HTERT RPE-1 (cell line): ENCODE results near the gene UBL4B.

Source experiments
- in situ Hi-C: fragments of 300-500 bp; cut with MboI; formaldehyde crosslinking; loops from 4 replicates; pipeline ENCODE4 v1.14.3; 2020; ENCODE audit warnings: low sequenced_read_pairs

The UBL4B gene

DNA sequence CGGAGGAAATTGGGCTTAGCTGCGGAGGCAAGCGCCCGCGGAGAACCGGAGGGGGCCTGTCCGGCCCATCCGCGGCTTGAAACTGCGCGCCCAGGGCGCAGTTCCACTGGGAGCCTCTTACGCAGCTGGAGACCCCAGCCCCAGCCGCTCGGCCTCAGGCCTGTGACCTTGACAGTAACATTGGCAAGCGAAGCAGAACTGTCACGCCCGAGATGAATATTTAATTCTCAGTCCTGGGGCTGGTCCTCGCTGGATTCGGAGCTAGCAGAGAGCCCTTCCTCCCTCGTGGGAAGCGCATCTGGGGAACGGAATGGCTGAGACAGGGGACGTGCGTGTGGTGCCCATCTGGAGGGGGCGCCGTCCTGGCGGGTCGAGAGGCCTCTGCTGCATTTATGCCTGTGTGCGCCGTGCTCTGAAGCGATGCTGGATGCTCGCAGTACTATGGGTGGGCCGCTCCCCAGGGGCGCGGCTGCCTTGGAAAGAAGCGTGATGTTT, 39.0 kb downstream of the UBL4B start:
- in situ Hi-C loops, result no loop called here

DNA sequence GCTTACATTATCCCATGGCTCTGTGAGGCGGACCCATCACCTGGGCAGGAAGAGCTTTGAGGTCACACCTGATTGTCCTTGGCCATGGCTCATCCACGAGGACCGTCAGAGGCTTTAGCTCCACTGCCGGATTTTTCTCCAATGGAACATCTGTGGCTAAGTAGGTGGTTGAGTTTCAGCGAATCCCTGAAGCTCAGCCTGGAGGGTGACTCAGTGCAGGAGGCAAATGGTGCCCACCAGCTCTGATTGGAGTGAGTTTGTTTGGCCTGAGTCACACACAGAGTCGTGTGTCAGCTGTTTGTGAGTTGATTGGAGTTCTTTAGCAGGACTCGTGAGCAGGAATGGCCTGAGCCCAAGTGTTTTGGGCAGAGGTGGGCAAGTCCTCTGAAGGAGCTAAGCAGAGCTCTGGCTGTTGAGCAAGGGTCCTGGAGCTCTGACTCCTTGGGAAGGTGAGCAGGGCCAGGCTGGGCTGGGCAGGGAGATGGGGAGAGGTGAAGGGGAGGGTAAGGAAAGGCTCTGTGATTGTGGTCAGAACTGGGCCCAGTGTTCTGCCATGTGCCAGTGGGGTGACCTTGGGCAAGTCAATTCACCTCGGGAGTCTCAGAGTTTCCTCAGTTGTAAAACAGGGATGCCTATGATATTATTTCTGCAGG, 40.0 kb downstream of the UBL4B start:
- in situ Hi-C loops, result no loop called here

DNA sequence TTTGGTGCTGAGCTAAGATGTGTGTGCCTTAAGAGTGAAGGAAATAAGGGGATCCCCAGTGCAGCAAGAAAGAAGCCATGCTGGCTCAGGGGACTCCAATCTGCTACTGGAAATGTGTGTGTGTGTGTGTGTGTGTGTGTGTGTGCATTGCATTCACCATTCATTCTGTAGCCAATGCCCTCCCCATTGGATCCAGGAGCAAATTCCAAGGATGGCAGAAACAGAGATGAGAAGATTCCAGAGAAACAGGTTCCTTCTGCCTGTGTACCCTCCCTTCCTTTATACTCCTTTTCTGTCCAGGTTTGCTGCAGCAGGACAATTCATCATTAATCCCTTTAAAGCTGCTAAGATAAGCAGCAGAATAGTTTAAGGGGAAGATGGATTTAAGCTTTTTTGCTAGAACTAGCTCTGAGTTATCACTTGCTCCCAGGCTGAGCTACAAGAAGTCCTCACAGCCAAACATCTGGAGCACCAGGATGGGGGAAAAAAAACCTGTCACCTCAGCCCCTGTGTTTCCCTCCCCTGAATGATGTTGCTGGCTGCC, 41.2 kb downstream of the UBL4B start:
- in situ Hi-C loops, result no loop called here

DNA sequence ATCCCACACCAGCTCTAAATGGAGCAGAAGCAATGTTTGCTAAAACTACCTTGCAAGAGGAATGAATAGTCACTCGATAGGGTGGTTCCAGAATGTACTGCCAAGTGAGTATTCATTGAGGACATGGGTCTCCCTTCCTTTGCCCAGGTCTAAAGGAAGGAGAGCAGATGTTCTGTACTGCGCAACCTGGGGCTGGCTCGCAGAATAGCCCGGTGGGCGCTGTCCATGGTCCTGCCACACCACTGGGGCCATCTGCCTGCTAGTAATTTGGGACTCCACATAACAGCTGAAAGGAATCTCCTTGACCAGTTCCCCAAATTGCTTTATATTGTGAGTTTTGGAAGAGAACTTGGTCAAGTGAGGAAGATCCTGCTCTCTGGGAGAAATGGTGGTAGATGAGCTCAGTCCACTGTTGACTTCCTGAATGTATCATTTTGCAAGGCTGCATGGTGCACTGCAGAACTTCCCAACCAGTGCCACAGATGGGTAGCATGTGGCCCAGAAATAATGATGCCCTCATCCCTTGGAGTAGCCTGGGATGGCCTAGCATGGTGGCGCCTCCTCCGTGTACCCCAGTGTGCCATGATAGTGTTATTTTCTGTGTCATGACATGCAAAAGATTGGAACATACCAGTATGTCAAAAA, 43.8 kb downstream of the UBL4B start:
- in situ Hi-C loops, result no loop called here

DNA sequence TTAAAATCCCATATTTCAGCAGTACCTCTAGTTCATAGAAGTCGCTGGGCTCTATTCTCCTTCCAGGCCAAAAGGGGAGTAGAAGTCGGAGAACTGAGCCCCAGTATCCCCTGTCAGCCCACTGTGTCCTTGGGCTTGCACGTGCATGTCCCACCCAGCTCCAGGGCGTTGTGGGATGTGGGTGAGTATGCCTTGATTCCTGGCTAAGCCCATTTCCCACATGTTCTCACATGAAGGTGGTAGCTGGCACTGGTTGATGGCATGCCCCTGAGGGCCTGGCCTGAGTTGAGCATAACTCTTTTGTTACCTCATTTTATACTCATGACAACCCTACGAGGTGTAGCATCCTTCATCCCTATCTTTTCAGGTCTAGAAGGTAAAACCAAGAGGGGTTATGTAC, 46.0 kb downstream of the UBL4B start:
- in situ Hi-C loops, result no loop called here

DNA sequence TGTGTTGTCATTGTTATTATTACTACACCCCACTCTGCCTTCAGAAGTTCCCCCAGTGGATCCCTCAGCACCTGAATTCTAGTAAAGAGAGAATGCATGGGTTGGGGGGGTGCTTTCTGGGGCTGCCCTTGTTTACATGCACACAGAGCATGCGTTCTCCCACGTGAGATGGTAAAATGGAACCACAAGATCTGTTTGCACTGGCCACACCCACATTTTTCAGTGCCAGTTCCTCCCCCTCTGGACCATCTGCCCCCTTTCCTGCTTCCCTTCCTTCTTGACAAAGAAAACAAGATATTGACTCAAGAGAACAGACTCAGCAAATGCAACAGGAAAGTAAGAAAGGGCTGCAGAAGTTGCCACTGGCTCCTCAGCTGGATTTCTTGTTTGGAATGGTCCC, 46.9 kb downstream of the UBL4B start:
- in situ Hi-C loops, result no loop called here

DNA sequence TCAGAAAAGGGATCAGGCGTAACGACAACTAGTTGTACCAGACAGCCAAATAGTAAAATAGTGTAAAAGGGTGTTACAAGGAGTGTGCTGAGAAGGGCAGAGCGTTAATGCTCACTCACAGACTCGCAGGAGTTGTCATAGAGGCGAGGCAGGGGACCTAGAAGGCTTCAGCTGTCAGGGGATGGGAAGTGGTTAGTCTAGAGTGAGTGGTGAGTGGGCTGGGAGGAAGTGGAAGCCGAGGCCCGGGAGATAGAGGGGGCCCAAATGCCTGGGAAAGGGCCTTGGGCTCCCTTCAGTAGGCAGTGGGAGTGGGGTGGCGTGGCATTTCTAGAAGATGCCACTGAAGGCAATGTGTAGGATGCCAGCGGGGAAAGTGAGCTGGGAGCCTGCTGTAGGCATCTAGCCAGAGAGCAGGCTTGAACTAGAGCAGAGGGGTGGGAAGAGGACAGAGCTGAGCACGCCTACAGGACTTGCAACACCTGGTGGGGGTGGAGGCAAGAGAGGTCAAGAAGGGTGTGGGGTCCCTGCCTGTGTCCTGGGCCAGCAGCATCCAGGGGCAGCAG, 48.4 kb downstream of the UBL4B start:
- in situ Hi-C loops, result no loop called here

DNA sequence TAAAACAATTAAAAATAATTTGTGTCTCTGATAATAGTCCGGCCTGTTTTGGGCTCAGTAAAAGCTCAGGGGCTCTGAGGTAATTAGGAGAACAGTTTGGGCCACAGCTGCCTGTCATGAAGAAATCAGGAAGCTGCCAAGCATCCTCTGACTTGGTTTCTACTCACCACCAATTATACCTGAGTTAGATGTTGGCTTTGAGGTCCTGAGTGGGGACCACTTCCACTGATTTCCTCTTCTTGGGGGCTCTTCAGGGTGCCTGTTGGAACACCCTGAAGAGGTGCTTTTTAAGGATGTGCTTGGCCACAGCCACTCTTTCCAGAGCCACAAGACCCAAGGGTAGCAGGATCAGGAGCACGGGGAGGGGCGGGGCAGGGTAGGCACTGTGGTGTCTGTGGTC, 48.9 kb downstream of the UBL4B start:
- in situ Hi-C loops, result no loop called here

DNA sequence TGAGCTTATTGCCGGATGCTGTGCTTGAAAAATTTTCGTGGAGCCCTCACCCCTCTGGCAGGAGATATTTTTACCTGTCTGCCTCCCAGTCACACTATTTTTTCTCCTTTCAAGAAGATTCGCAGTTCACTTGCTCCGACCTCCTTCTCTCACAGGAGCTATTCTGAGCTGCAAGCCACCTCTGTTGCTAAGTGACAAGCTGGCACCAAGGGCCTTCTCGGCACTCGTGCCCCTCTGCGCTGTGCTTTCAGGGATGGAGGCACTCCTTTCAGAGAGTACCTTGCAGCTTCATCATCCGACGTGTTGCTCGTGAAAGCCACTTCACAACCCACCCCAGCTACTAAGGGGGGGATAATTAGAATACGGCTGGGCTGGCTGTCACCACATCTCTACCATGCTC, 49.6 kb downstream of the UBL4B start:
- in situ Hi-C loops, result no loop called here
